HepG2 (cell line): ENCODE data around the gene CDC42EP4. TPM values are rescaled to one million over a fixed set of nuclear protein-coding genes. Genes with fewer than 3 reads are reported as not detected.

Experiments used
- ATAC-seq: fragments of 200-7000 bp; cut with Tn5 transposase; 3 replicates; pipeline ENCODE4 v1.9.1; 2020; ENCODE audit warnings: mild to moderate bottlenecking, moderate library complexity
- BruUV-seq: library from RNA; stranded (reverse); fragments of 400-500 nt; replicated peaks from 2 replicates; lab custom pipeline; 2021; lab: Mats Ljungman, UMichigan
- CTCF ChIA-PET: fragments of 300-600 bp; formaldehyde crosslinking; extraction: SDS; loops from one replicate; lab custom pipeline; 2021; ENCODE audit warnings: low total read pairs, inconsistent platforms, low intra/inter-chr PET ratio; lab: Yijun Ruan, JAX
- POLR2A ChIA-PET: fragments of 350-600 bp; sonication (Branson Sonifier 250); formaldehyde crosslinking; loops from one replicate; lab custom pipeline; 2020; ENCODE audit warnings: antibody characterized with exemption, inconsistent platforms; lab: Yijun Ruan, JAX
- DNase-seq: peaks from one replicate; pipeline ENCODE4 v3.0.0-alpha.2; 2015; ENCODE audit warnings: low spot score
- FAIRE-seq: peaks from 3 replicates; lab custom pipeline; 2011; peaks lifted over from hg19 to GRCh38; lab: Jason Lieb, UNC
- H2AFZ ChIP-seq: one replicate; pipeline ENCODE4 v1.6.1; 2011; ENCODE audit warnings: low read length, inconsistent platforms
- H3K27ac ChIP-seq: fragments of 300-600 bp; 3 replicates; pipeline ENCODE4 v1.8.0; 2011; ENCODE audit warnings: mixed run types, mild to moderate bottlenecking, mixed read lengths, low read length, inconsistent platforms; ENCODE audit not compliant: insufficient read depth; ENCODE audit errors: extremely low read length
- H3K27me3 ChIP-seq, 2 experiments: fragments of 200-600 bp in 1 of 2; 2 replicates in 1 of 2; 3 replicates in 1 of 2; pipeline versions ENCODE4 v1.6.0 to v1.8.0; 2011; ENCODE audit warnings: low read length in 2 of 2, mild to moderate bottlenecking in 2 of 2, moderate library complexity in 2 of 2, inconsistent platforms in 1 of 2; ENCODE audit not compliant: insufficient read depth in 2 of 2, control insufficient read depth in 1 of 2
- H3K36me3 ChIP-seq, 2 experiments: fragments of 200-600 bp in 1 of 2; replicated peaks in 1 of 2; 2 replicates in 1 of 2; 3 replicates in 1 of 2; pipeline versions ENCODE4 v1.5.1 to v1.8.0; 2011; ENCODE audit warnings: low read length in 2 of 2, inconsistent platforms in 1 of 2; ENCODE audit not compliant: insufficient read depth in 2 of 2, control insufficient read depth in 1 of 2
- H3K4me1 ChIP-seq: 2 replicates; pipeline ENCODE4 v1.5.1; 2012; ENCODE audit warnings: low read length, inconsistent platforms; ENCODE audit not compliant: insufficient read depth
- H3K4me2 ChIP-seq: 2 replicates; pipeline ENCODE4 v1.6.0; 2011; ENCODE audit warnings: low read depth, low read length, inconsistent platforms
- H3K4me3 ChIP-seq, 3 experiments: fragments of 200-600 bp in 1 of 3; sonication (generic), shearing (Covaris generic) in 1 of 3; replicated peaks in 1 of 3; 2 replicates each; pipeline ENCODE4 v1.5.1; 2011 to 2016; ENCODE audit warnings: low read length in 3 of 3, inconsistent platforms in 2 of 3, low read depth in 2 of 3, mild to moderate bottlenecking in 2 of 3, control low read depth in 1 of 3, mixed read lengths in 1 of 3; ENCODE audit not compliant: insufficient read depth in 1 of 3
- H3K79me2 ChIP-seq: one replicate; pipeline ENCODE4 v1.6.1; 2011; ENCODE audit warnings: low read length, inconsistent platforms; ENCODE audit not compliant: insufficient read depth
- H3K9ac ChIP-seq: 2 replicates; pipeline ENCODE4 v1.6.0; 2011; ENCODE audit warnings: mild to moderate bottlenecking, low read depth, low read length, inconsistent platforms; ENCODE audit not compliant: insufficient read depth
- H3K9me3 ChIP-seq: 2 replicates; pipeline ENCODE4 v1.5.1; 2012; ENCODE audit warnings: mild to moderate bottlenecking, low read length
- H4K20me1 ChIP-seq: 2 replicates; pipeline ENCODE4 v1.6.0; 2011; ENCODE audit warnings: inconsistent platforms, mild to moderate bottlenecking, low read length, moderate library complexity; ENCODE audit not compliant: insufficient read depth
- ATF5 ChIP-seq: sonication (generic); formaldehyde crosslinking; IDR thresholded peaks from 2 replicates; pipeline ENCODE4 v1.4.0; 2020; ENCODE audit warnings: mild to moderate bottlenecking, low read depth, missing genetic modification reagents
- ATF7 ChIP-seq, 2 experiments: fragments of 450-650 bp in 1 of 2; sonication (generic) in 1 of 2; formaldehyde crosslinking in 1 of 2; IDR thresholded peaks; 2 replicates each; pipeline versions ENCODE4 v1.4.0 to v1.6.1; 2016 to 2020; ENCODE audit warnings: antibody characterized with exemption in 1 of 2, mild to moderate bottlenecking in 1 of 2, missing genetic modification reagents in 1 of 2
- HOXD1 ChIP-seq: sonication (generic); formaldehyde crosslinking; IDR thresholded peaks from 2 replicates; pipeline ENCODE4 v1.5.0; 2020; ENCODE audit warnings: missing genetic modification reagents
- IRF2 ChIP-seq: IDR thresholded peaks from 2 replicates; pipeline ENCODE4 v1.6.1; 2018; ENCODE audit warnings: missing genetic modification reagents, missing compliant biosample characterization
- MEF2D ChIP-seq: sonication (generic); formaldehyde crosslinking; IDR thresholded peaks from 2 replicates; pipeline ENCODE4 v1.5.1; 2020; ENCODE audit warnings: mild to moderate bottlenecking, missing genetic modification reagents
- ZNF263 ChIP-seq: sonication (generic); formaldehyde crosslinking; IDR thresholded peaks from 2 replicates; pipeline ENCODE4 v1.4.0; 2020; ENCODE audit warnings: missing genetic modification reagents
- ZNF709 ChIP-seq: sonication (generic); formaldehyde crosslinking; IDR thresholded peaks from 2 replicates; pipeline ENCODE4 v1.5.0; 2020; ENCODE audit warnings: mild to moderate bottlenecking, missing genetic modification reagents
- WGBS: methylation state at CpG from one replicate; pipeline ENCODE4 v1.1.6; 2017; ENCODE audit warnings: low lambda C conversion rate; 5-methylcytosine and 5-hydroxymethylcytosine counted together
- in situ Hi-C: cut with HindIII; loops from 2 replicates; pipeline ENCODE4 v1.10.0; 2017; ENCODE audit warnings: low pct_unique_long_range_greater_than_20kb; ENCODE audit not compliant: extremely low pct_ligation_motif_present
- intact Hi-C: fragments of 100-400 bp; cut with micrococcal nuclease; formaldehyde crosslinking; loops from one replicate; pipeline ENCODE4 v1.10.0; 2022; ENCODE audit not compliant: unreplicated experiment
- polyA plus RNA-seq, 8 experiments: library from polyadenylated mRNA; depleted of rRNA in 3 of 8; stranded (reverse) in 7 of 8; unstranded in 1 of 8; fragments of >200 nt; fragmentation: Illumina TruSeq in 4 of 8; extraction: Trizol in 4 of 8; gene quantifications; 2 replicates each; pipeline versions ENCODE4 v1.2.1 to v1.2.3, GENCODE V29; 2011 to 2016; ENCODE audit warnings: low read depth in 4 of 8, missing spikeins in 1 of 8, mixed read lengths in 1 of 8; ENCODE audit not compliant: insufficient read depth in 1 of 8
- total RNA-seq, 5 experiments: library from RNA; depleted of rRNA; stranded (reverse); fragments of >200 nt; fragmentation: Illumina TruSeq; extraction: Trizol; gene quantifications; 2 replicates each; pipeline ENCODE4 v1.2.3, GENCODE V29; 2016; ENCODE audit warnings: low read depth in 1 of 5
- TF ChIP-seq, protein P1 (sequence below): sonication (generic); formaldehyde crosslinking; IDR thresholded peaks from 2 replicates; pipeline ENCODE4 v1.4.0; 2020; ENCODE audit warnings: mild to moderate bottlenecking, missing genetic modification reagents, borderline replicate concordance

Gene CDC42EP4
- total and polyA plus RNA-seq, 2 of the 13 experiments (the other 11 are each of a cell fraction or from before 2014, with no cell fraction given): 19.0 to 54.0 TPM

DNA sequence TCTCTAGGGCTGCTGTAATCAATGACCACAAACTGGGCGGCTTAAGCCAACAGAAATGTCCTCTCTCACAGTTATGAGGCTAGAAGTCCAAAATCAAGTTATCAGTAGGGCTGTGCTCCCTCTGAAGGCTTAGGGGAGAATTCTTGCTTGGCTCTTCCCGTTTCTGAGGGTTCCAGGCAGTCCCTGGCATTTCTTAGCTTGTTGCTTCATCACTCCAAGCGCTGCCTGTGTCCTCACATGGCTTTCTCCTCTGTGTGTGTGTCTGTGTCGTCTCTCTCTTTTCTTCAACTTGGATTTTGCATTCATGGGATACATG is 13.7 kb upstream of the CDC42EP4 start:
- BruUV-seq: no TSS peak
- no peak for FAIRE-seq

More for the DNA sequence above, 13.7 kb upstream of the CDC42EP4 start:
- CTCF ChIA-PET: no interaction called here
- no peak overlapping the region for H3K27ac ChIP-seq
- TF ChIP-seq ATF5 (no peak), HOXD1 (no peak), ZNF263 (CRISPR knock-in tag) (0 out of 2 replicates have a peak, but pooled peaks have one; percentile 29), ZNF709 (CRISPR knock-in tag) (no peak), IRF2 (no peak), ATF7 (IDR thresholded peaks at IDR 0.05) (no peak), ATF7 (CRISPR knock-in tag; IDR thresholded peaks at IDR 0.05) (no peak), MEF2D (CRISPR knock-in tag) (no peak)
- TF ChIP-seq, protein P1, sequence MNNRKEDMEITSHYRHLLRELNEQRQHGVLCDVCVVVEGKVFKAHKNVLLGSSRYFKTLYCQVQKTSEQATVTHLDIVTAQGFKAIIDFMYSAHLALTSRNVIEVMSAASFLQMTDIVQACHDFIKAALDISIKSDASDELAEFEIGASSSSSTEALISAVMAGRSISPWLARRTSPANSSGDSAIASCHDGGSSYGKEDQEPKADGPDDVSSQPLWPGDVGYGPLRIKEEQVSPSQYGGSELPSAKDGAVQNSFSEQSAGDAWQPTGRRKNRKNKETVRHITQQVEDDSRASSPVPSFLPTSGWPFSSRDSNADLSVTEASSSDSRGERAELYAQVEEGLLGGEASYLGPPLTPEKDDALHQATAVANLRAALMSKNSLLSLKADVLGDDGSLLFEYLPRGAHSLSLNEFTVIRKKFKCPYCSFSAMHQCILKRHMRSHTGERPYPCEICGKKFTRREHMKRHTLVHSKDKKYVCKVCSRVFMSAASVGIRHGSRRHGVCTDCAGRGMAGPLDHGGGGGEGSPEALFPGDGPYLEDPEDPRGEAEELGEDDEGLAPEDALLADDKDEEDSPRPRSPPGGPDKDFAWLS: no peak
- H4K20me1 ChIP-seq: no peaks in the 10 kb centered on the region
- H3K36me3 ChIP-seq: no peaks in the 10 kb centered on the region
- H3K4me1 ChIP-seq: peaks cover 46% of the 10 kb centered on the region
- H3K9me3 ChIP-seq: no peaks in the 10 kb centered on the region
- WGBS: 7% methylated on average over 4 of the region's 4 CpGs
- peak; percentile 60 for ATAC-seq
- H3K4me2 ChIP-seq: no peak overlapping the region
- no peak overlapping the region for H3K9ac ChIP-seq
- DNase-seq: no peak
- H3K27me3 ChIP-seq: peaks cover 6 to 27% of the 10 kb centered on the region in 2 experiments
- in situ Hi-C loops: no loop called here
- POLR2A ChIA-PET: interaction anchor here (1.0 kb wide), 1 partner anchor 37 kb away, joined by 3 read pairs; no protein-coding TSS in a partner anchor
- H2AFZ ChIP-seq: no peak overlapping the region
- intact Hi-C loops: no loop called here
- no peaks in the 10 kb centered on the region for H3K79me2 ChIP-seq
- no peak overlapping the region for H3K4me3 ChIP-seq
